IPS-15b (cell line): ENCODE results near the gene SNX19.

Source experiments
- H3K27me3 ChIP-seq: one replicate; pipeline ENCODE4 v1.6.1; 2013; ENCODE audit warnings: low read length; ENCODE audit not compliant: control insufficient read depth, insufficient read depth
- H3K36me3 ChIP-seq: one replicate; pipeline ENCODE4 v1.6.1; 2013; ENCODE audit warnings: low read length; ENCODE audit not compliant: control insufficient read depth, insufficient read depth
- H3K4me1 ChIP-seq: one replicate; pipeline ENCODE4 v1.6.1; 2013; ENCODE audit warnings: mild to moderate bottlenecking, low read length; ENCODE audit not compliant: control insufficient read depth, insufficient read depth
- H3K4me3 ChIP-seq: one replicate; pipeline ENCODE4 v1.5.1; 2013; ENCODE audit warnings: low read depth, low read length
- H3K9ac ChIP-seq: one replicate; pipeline ENCODE4 v1.6.1; 2013; ENCODE audit warnings: low read depth, mild to moderate bottlenecking, low read length
- H3K9me3 ChIP-seq: one replicate; pipeline ENCODE4 v1.6.1; 2013; ENCODE audit warnings: mild to moderate bottlenecking, low read length; ENCODE audit not compliant: control insufficient read depth, insufficient read depth

SNX19 gene

GRCh38 chr11:130850185-130850944 is 65.9 kb downstream of the SNX19 start:
- Histone ChIP-seq H3K9ac (no peak overlapping the region), H3K9me3 (no peaks in the 10 kb centered on the region), H3K4me1 (no peaks in the 10 kb centered on the region), H3K4me3 (no peak overlapping the region), H3K27me3 (no peaks in the 10 kb centered on the region), H3K36me3 (no peaks in the 10 kb centered on the region)

- no peaks in the 10 kb centered on the region for H3K27me3 ChIP-seq
- no peaks in the 10 kb centered on the region for H3K4me1 ChIP-seq
- H3K36me3 ChIP-seq, result no peaks in the 10 kb centered on the region
- H3K4me3 ChIP-seq, result no peak overlapping the region
- no peaks in the 10 kb centered on the region for H3K9me3 ChIP-seq
- H3K9ac ChIP-seq, result no peak overlapping the region
These were observed 67.1 kb downstream of the SNX19 start for GRCh38 chr11:130849215-130849568.

- Histone ChIP-seq H3K27me3 (no peaks in the 10 kb centered on the region), H3K36me3 (no peaks in the 10 kb centered on the region), H3K9me3 (no peaks in the 10 kb centered on the region), H3K4me1 (peaks cover 3% of the 10 kb centered on the region), H3K9ac (no peak overlapping the region), H3K4me3 (no peak overlapping the region)
These were observed 67.7 kb downstream of the SNX19 start for GRCh38 chr11:130848361-130849214.

GRCh38 chr11:130847517-130847916 is 68.8 kb downstream of the SNX19 start:
- Histone ChIP-seq H3K4me3 (no peak overlapping the region), H3K27me3 (no peaks in the 10 kb centered on the region), H3K4me1 (peaks cover 3% of the 10 kb centered on the region), H3K9me3 (no peaks in the 10 kb centered on the region), H3K9ac (no peak overlapping the region), H3K36me3 (no peaks in the 10 kb centered on the region)

GRCh38 chr11:130846606-130847005 is 69.7 kb downstream of the SNX19 start:
- Histone ChIP-seq H3K27me3 (no peaks in the 10 kb centered on the region), H3K36me3 (no peaks in the 10 kb centered on the region), H3K4me3 (no peak overlapping the region), H3K4me1 (peaks cover 3% of the 10 kb centered on the region), H3K9ac (no peak overlapping the region), H3K9me3 (no peaks in the 10 kb centered on the region)

GRCh38 chr11:130842001-130842400 is 74.3 kb downstream of the SNX19 start:
- Histone ChIP-seq H3K4me3 (no peak overlapping the region), H3K9me3 (no peaks in the 10 kb centered on the region), H3K27me3 (peaks cover 2% of the 10 kb centered on the region), H3K4me1 (peaks cover 3% of the 10 kb centered on the region), H3K36me3 (no peaks in the 10 kb centered on the region), H3K9ac (no peak overlapping the region)

GRCh38 chr11:130840679-130841078 is 75.6 kb downstream of the SNX19 start:
- H3K4me3 ChIP-seq, result no peak overlapping the region
- H3K9me3 ChIP-seq, result no peaks in the 10 kb centered on the region
- H3K27me3 ChIP-seq, result peaks cover 2% of the 10 kb centered on the region
- H3K4me1 ChIP-seq, result peaks cover 3% of the 10 kb centered on the region
- no peaks in the 10 kb centered on the region for H3K36me3 ChIP-seq
- no peak overlapping the region for H3K9ac ChIP-seq

- peaks cover 3% of the 10 kb centered on the region for H3K4me1 ChIP-seq
- H3K36me3 ChIP-seq, result no peaks in the 10 kb centered on the region
- H3K9me3 ChIP-seq, result no peaks in the 10 kb centered on the region
- H3K9ac ChIP-seq, result no peak overlapping the region
- H3K27me3 ChIP-seq, result peaks cover 2% of the 10 kb centered on the region
- H3K4me3 ChIP-seq, result no peak overlapping the region
These were observed 76.2 kb downstream of the SNX19 start for GRCh38 chr11:130839981-130840666.

GRCh38 chr11:130837194-130837593 is 79.1 kb downstream of the SNX19 start:
- Histone ChIP-seq H3K27me3 (peaks cover 2% of the 10 kb centered on the region), H3K4me1 (no peaks in the 10 kb centered on the region), H3K4me3 (no peak overlapping the region), H3K9me3 (no peaks in the 10 kb centered on the region), H3K36me3 (no peaks in the 10 kb centered on the region), H3K9ac (no peak overlapping the region)

GRCh38 chr11:130834886-130835285 is 81.4 kb downstream of the SNX19 start:
- peaks cover 2% of the 10 kb centered on the region for H3K27me3 ChIP-seq
- no peak overlapping the region for H3K9ac ChIP-seq
- H3K4me1 ChIP-seq, result no peaks in the 10 kb centered on the region
- no peaks in the 10 kb centered on the region for H3K9me3 ChIP-seq
- H3K4me3 ChIP-seq, result no peak overlapping the region
- H3K36me3 ChIP-seq, result no peaks in the 10 kb centered on the region

GRCh38 chr11:130832566-130833425 is 83.5 kb downstream of the SNX19 start:
- H3K9ac ChIP-seq, result no peak overlapping the region
- H3K9me3 ChIP-seq, result no peaks in the 10 kb centered on the region
- H3K4me3 ChIP-seq, result no peak overlapping the region
- no peaks in the 10 kb centered on the region for H3K4me1 ChIP-seq
- no peaks in the 10 kb centered on the region for H3K36me3 ChIP-seq
- no peaks in the 10 kb centered on the region for H3K27me3 ChIP-seq
